GM12873 (cell line): ENCODE results near the gene COTL1.

Experiments used
- TF ChIP-seq, protein P1 (sequence below): IDR thresholded peaks from 2 replicates; pipeline ENCODE4 v1.5.1; 2012; ENCODE audit warnings: low read depth, mild to moderate bottlenecking, moderate library complexity, low read length, control low read depth; ENCODE audit not compliant: insufficient read depth; ENCODE audit errors: missing control alignments

COTL1 gene

DNA sequence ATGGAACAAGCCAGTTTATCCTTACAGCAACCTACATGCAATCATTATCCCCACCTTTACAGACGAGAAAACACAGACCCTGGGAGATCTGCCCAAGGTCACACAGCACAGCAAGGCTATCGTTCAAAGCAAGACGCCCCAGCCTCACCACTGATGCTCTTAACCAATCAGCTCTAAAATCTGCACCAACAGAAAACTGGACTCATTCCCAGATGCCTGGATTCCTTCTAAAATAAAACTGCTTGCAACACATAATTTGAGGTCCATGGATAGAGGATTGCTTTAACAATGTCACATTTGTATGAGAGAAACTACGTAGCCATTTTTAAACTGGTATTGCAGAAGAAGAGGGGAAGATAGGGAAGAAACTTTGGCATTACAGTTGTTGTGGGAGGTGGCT is 6.8 kb downstream of the COTL1 start:
- TF ChIP-seq, protein P1, sequence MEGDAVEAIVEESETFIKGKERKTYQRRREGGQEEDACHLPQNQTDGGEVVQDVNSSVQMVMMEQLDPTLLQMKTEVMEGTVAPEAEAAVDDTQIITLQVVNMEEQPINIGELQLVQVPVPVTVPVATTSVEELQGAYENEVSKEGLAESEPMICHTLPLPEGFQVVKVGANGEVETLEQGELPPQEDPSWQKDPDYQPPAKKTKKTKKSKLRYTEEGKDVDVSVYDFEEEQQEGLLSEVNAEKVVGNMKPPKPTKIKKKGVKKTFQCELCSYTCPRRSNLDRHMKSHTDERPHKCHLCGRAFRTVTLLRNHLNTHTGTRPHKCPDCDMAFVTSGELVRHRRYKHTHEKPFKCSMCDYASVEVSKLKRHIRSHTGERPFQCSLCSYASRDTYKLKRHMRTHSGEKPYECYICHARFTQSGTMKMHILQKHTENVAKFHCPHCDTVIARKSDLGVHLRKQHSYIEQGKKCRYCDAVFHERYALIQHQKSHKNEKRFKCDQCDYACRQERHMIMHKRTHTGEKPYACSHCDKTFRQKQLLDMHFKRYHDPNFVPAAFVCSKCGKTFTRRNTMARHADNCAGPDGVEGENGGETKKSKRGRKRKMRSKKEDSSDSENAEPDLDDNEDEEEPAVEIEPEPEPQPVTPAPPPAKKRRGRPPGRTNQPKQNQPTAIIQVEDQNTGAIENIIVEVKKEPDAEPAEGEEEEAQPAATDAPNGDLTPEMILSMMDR, result no peak

DNA sequence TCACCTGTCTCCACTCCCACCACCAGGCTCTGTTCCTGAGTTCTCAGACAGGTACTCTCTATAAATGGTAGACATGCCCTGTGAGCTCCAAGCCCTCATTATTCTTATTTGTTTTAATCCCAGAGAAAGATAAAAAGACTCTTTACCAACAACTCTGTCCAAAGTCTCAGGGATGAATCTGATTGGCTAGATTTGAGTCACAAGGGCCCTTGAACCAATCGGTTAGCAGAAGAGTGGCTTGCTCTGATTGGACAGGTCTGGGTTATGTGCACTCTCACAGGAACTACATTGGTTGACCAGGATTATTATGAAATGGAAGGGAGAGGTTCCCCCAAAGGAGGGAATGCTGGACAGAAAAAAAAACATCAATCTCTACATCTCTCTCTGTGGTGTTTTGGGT is 7.5 kb downstream of the COTL1 start:
- TF ChIP-seq, protein P1, result no peak

DNA sequence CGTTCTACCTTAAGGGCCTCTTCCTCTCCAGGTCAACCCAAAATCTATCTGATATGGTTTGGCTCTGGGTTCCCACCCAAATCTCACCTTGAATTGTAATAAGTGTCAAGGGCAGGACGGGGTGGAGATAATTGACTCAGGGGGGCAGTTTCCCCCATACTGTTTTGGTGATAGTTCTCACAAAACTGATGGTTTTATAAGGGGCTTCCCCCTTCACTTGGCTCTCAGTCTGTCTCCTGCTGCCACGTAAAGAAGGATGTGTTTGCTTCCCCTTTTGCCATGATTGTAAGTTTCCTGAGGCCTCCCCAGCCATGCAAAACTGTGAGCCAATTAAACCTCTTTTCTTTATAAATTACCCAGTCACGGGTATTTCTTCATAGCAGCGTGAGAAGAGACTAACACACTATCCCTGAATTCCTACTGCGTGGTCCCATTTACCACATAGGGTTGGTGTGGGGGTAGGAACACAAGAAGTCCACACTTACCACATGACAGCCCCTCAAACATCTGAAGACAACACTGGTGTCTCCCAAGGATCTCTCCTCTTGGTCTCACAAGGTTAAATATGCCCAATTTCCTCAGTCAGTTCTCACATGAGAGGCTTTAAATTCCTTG is 8.2 kb downstream of the COTL1 start:
- TF ChIP-seq, protein P1, result no peak

DNA sequence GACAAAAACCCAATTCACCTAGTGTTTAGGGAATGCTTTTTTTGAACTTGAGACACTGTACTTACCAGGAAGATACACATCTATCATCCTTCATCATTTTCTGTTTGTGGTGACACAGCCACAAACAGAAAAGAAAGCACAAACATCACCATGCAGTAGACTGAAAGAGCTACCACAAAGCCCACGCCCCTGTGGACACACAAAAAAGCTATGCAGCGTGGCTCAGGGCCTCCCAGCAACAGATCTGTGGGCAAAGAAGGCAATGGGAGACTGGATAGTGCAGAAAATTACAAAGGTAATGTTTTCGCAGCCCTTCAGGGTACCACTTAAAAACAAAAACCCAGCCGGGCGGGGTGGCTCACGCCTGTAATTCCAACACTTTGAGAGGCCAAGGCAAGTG is 9.6 kb downstream of the COTL1 start:
- TF ChIP-seq, protein P1, result no peak

DNA sequence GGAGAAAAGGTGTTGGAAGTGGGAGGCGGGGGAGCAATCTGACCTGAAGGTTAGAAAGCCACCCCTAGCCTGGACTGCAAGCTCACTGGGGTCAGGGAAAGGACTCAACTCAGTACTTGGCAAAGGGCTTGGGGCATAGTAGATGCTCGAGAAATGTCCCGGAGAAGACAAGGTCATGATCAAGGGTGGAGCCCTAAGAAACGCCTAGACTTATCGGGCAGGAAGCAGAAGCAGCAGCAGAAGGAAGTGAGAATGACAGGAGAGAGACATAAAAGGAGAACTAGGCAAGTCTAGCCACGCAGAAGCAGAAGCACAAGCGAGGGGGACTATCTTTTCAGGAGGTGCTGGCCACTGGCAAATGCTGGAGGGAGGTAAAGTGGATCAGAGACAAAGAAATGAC is 10.2 kb downstream of the COTL1 start:
- TF ChIP-seq, protein P1, result no peak

DNA sequence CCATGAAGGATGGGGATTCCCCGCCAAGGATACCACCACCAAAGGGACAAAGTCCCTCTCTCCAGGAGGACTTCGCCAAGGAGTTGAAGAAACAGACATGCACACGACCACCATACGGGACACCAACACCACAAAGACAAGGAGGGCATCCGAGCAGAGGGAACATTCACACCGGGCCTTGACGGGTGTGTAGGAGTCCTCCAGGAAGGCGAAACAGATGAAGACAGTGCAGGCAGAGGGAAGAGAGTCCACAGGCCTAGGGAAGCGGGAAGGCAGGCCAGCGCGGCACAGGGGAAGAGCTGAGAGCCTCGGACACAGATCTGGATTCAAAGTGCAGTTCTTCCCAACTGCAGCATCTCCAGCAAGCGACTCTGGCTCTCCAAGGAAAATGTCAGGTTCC is 10.8 kb downstream of the COTL1 start:
- TF ChIP-seq, protein P1, result no peak

DNA sequence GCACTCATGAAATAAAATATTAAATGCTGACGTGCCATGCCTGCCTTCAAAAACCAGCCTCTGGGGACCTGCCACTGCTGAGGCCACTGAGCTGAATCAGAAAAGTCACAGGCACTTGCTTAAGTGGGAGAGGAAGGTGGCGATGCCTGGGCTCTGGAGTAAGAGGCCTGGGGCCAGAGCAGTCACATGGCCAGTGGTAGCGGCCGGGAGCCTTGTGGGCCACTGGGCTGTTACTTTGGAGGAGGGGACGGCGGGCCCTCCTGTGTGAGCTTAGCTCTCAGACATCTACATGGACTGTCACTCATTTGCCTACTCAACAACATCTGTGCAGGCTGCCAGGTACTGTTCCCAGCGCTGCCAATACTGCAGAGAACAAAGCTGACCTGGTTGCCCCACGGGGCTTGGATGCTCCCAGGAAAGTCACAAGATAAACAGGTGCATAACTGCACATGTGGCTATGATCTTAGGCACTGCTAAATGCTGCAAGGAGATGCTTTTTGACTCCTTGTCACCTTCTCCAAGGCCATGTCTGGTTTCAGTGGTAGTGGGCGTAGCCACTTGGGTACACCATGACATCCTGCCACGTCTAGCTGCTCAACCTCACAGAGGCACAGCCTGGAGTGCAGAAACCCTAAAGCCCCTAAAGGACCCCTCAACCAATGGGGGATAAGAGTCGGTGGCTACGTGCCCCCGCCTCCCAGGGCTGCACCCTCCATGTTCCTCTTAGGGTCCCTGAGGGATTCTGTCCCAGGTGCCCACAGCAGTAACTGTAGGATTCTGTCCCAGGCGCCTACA is 11.6 kb downstream of the COTL1 start:
- TF ChIP-seq, protein P1, result no peak
